ENCODE measurements around the gene PRAME. TPM values are rescaled to one million over a fixed set of nuclear protein-coding genes. Genes with fewer than 3 reads are reported as not detected.

Gene PRAME
- total and polyA plus RNA-seq, 10 donors, result 0.04 to 0.24 (median 0.12) TPM; not detected in 6

DNA sequence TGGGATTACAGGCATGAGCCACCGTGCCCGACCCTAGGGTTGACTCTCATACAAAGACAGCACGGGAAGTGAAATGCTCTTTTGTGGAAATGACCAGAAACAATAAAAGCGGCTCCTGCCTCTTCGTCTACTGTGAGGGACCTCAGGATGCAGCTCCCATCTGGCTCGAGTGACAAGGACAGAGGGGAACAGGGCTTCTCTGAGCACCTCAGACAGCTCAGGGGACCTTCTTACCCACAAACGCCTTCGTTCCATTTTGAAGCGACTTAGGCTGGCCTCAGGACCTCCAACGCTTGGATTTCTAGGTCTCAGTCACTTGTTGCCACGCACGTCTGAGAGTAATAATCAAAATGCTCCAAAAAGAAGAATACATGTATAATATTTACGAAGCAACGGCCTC is 2.5 kb downstream of the PRAME start:
- DNase-seq, result no peak
- Histone ChIP-seq H3K36me3 (no peaks in the 10 kb centered on the region), H3K27me3 (replicated peaks in 1 of 7) (peaks cover 0 to 4% (median 0%) of the 10 kb centered on the region in 7 donors), H3K9me3 (no peaks in the 10 kb centered on the region), H3K4me3 (no peak overlapping the region), H3K27ac (no peak overlapping the region), H3K4me1 (peaks cover 0 to 10% (median 3%) of the 10 kb centered on the region in 6 donors)
- 88 to 94% (median 92%) methylated on average over 14 of the region's 14 CpGs for WGBS, 5 donors
- intact Hi-C loops (cut with DNase I; ENCODE audit: low total_unique reads), result no loop called here
- TF ChIP-seq POLR2AphosphoS5 (IDR thresholded peaks at IDR 0.05) (no peak), POLR2A (IDR thresholded peaks at IDR 0.05) (no peak), CTCF (IDR thresholded peaks at IDR 0.05 in 8 of 11, conservative IDR thresholded peaks at IDR 0.05 in 3 of 11) (no peak)

- H3K4me3 ChIP-seq, result no peak overlapping the region
- H3K9me3 ChIP-seq, result no peaks in the 10 kb centered on the region
- intact Hi-C loops (cut with DNase I; ENCODE audit: low total_unique reads), result no loop called here
- H3K27me3 ChIP-seq (replicated peaks in 1 of 7), result peaks cover 0 to 4% (median 0%) of the 10 kb centered on the region in 7 donors
- no peak overlapping the region for H3K27ac ChIP-seq
- TF ChIP-seq POLR2A (IDR thresholded peaks at IDR 0.05) (no peak), CTCF (IDR thresholded peaks at IDR 0.05 in 8 of 11, conservative IDR thresholded peaks at IDR 0.05 in 3 of 11) (no peak), POLR2AphosphoS5 (IDR thresholded peaks at IDR 0.05) (no peak)
- DNase-seq, result no peak
- H3K36me3 ChIP-seq, result no peaks in the 10 kb centered on the region
- H3K4me1 ChIP-seq, result peaks cover 0 to 10% (median 3%) of the 10 kb centered on the region in 6 donors
- 92 to 97% (median 95%) methylated on average over 9 of the region's 9 CpGs for WGBS, 5 donors
Observed at GRCh38 chr22:22555596-22555995, 3.5 kb downstream of the PRAME start.

DNA sequence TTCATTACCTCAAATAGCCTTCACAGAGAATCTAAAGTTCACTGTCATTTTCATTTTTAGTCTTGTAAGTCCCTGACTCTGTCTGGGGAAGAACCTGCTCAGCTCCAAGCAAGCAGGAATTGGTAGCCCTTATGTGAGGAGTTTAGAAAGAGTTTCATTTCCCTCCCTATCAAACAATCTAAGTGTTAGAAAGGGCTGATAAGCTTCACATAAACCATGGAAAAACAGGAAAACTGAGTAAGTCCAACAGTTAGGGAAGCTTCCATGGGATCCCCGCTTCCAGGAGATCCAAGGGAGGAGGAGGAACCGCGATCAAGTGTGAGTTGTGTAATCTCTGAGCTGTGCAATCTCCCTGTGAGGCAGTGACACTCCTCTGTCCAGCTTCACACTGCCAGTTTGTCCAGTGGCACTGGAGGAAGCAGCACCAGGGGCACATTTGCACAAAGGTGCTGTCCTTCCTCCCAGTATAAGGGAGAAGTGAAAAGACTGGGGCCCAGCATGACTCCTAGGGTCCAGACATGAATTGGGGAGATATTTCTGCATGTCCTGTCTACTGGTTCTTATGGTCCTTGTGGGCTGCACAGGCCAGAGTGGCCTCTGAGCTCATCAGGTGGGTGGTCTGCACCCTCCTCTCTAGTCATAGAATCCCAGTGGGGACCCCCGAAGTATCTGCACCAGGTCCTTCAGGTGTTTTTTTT is 4.3 kb downstream of the PRAME start:
- H3K4me3 ChIP-seq, result no peak overlapping the region
- no peak for DNase-seq
- TF ChIP-seq POLR2AphosphoS5 (IDR thresholded peaks at IDR 0.05), result no peak
- TF ChIP-seq CTCF (IDR thresholded peaks at IDR 0.05 in 8 of 11, conservative IDR thresholded peaks at IDR 0.05 in 3 of 11), result no peak
- TF ChIP-seq POLR2A (IDR thresholded peaks at IDR 0.05), result no peak
- peaks cover 0 to 4% (median 0%) of the 10 kb centered on the region in 7 donors for H3K27me3 ChIP-seq (replicated peaks in 1 of 7)
- peaks cover 0 to 10% (median 3%) of the 10 kb centered on the region in 6 donors for H3K4me1 ChIP-seq
- H3K36me3 ChIP-seq, result no peaks in the 10 kb centered on the region
- no peaks in the 10 kb centered on the region for H3K9me3 ChIP-seq
- 49 to 78% (median 68%) methylated on average over 4 of the region's 4 CpGs for WGBS, 5 donors
- H3K27ac ChIP-seq, result no peak overlapping the region
- intact Hi-C loops (cut with DNase I; ENCODE audit: low total_unique reads), result no loop called here

GRCh38 chr22:22553735-22554586 is 5.1 kb downstream of the PRAME start:
- no peak for TF ChIP-seq POLR2A (IDR thresholded peaks at IDR 0.05)
- no peak overlapping the region for H3K27ac ChIP-seq
- intact Hi-C loops (cut with DNase I; ENCODE audit: low total_unique reads), result no loop called here
- WGBS, 5 donors, result 64 to 77% (median 72%) methylated on average over 8 of the region's 8 CpGs
- peaks cover 0 to 2% (median 0%) of the 10 kb centered on the region in 7 donors for H3K27me3 ChIP-seq (replicated peaks in 1 of 7)
- H3K4me1 ChIP-seq, result peaks cover 0 to 4% (median 2%) of the 10 kb centered on the region in 6 donors
- no peak overlapping the region for H3K4me3 ChIP-seq
- DNase-seq, result no peak
- no peaks in the 10 kb centered on the region for H3K9me3 ChIP-seq
- H3K36me3 ChIP-seq, result no peaks in the 10 kb centered on the region
